HG03175 (cell line): ENCODE data around the gene LANCL3.
"Not testable (repeated sequence)": the region's sequence is repeated elsewhere in the genome, so short reads cannot be mapped to it uniquely, and the experiment has no call there.

ENCODE experiments used
- ATAC-seq: cut with Tn5 transposase; IDR thresholded peaks from one replicate; pipeline ENCODE4 v1.9.1; 2021; ENCODE audit warnings: mild to moderate bottlenecking, moderate library complexity; ENCODE audit not compliant: unreplicated experiment

LANCL3 gene

DNA sequence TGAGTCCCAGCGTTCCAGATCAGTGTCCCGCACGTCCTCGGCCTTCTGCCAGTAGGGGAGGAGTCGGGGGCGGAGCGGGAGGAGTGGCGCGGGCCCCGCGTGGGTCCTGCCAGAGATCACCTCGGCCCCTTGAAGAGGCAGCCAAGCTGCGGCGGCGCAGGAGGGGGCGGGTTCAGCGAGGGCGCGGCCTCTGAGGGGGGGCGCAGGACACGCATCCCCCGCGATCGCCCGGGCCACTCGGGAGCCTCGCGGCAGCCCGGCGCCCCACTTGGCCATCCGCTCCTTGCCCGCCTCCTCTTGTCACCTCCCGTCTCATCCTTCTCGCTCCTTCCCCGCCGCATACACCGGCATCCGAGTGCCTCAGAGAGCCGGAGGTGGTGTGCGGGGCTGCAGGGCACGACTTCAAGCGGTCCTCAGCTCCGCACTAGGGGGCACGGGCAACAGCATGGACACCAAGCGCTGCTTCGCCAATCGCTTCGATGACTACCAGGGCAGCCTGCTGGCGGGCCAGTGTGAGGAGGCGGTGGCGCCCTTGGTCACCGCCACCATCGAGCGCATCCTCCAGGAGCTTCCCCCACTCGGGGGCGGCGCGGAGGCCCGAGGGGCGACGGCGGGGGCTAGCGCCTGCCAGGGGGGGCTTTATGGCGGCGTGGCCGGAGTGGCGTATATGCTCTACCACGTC is at the start of gene LANCL3:
LANCL3 (plus strand) TSS at position 236 of the 682 bp plus-strand sequence; CDS start at position 446, 210 bp downstream.
- ATAC-seq = not testable (repeated sequence)

- ATAC-seq = not testable (repeated sequence)
These were observed 47.8 kb upstream of the LANCL3 start for GRCh38 chrX:37523673-37524072.

DNA sequence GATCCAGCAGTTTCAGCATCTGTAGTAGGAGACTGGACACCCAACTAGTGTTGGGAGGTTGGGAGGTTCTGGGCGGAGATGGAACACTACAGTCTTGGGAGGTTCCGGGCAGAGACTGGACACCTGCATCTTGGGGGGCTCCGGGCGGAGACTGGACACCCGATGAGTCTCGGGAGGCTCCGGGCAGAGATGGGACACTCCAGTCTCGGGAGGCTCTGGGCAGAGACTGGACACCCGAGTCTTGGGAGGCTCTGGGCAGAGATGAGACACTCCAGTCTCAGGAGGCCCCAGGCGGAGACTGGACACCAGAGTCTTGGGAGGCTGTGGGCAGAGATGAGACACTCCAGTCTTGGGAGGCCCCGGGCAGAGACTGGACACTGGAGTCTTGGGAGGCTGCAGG is 29.5 kb upstream of the LANCL3 start:
- no peak for ATAC-seq

DNA sequence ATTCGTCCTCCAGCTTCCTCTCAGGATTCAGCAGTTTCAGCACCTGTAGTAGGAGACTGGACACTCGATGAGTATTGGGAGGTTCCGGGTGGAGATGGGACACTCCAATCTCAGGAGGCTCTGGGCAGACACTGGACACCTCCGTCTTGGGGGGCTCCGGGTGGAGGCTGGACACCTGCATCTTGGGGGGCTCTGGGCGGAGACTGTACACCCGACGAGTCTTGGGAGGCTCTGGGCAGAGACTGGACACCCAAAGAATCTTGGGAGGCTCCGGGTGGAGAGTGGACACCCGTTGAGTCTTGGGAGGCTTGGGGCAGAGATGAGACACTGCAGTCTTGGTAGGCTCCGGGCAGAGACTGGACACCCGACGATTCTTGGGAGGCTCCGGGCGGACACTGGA is 28.7 kb upstream of the LANCL3 start:
- no peak for ATAC-seq

DNA sequence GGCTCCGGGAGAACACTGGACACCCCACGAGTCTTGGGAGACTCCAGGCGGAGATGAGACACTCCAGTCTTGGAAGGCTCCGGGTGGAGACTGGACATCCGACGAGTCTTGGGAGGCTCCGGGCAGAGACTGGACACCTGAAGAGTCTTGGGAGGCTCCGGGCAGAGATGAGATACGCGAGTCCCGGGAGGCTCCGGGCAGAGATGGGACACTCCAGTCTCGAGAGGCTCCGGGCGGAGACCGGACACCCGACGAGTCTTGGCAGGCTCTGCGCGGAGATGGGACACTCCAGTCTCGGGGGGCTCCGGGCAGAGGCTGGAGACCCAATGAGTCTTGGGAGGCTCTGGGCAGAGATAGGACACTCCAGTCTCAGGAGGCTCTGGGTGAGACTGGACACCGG is 28.1 kb upstream of the LANCL3 start:
- no peak for ATAC-seq

DNA sequence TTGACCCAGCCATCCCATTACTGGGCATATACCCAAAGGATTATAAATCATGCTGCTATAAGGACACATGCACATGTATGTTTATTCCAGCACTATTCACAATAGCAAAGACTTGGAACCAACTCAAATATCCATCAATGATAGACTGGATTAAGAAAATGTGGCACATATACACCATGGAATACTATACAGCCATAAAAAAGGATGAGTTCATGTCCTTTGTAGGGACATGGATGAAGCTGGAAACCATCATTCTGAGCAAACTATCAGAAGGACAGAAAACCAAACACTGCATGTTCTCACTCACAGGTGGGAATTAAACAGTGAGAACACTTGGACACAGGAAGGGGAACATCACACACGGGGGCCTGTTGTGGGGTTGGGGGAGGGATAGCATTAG is 26.9 kb upstream of the LANCL3 start:
- not testable (repeated sequence) for ATAC-seq

GRCh38 chrX:37545066-37545465 is 26.4 kb upstream of the LANCL3 start:
- no peak for ATAC-seq

- ATAC-seq = not testable (repeated sequence)
These were observed 21.8 kb upstream of the LANCL3 start for GRCh38 chrX:37549619-37550018.

DNA sequence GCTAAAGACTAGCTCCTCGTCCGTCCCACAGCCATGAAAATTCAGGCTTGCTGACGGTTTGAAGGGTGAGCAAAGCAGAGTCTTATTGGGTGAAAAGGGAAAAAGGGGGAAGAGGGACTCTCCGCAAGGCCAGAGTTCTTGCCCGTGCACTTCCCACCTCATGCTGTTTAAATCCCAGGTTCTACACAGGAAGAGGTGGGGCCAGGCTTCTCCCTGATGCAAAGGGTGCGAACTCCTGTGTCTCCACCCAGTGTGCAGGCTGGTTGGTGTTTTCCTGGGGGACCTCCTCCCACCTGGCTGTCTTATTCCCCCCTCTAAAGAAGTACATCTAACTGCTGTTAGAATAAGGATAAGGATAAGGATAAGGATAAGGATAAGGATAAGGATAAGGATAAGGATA is 18.0 kb upstream of the LANCL3 start:
- ATAC-seq = no peak

- ATAC-seq = not testable (repeated sequence)
These were observed 6.2 kb upstream of the LANCL3 start for GRCh38 chrX:37565254-37565653.

DNA sequence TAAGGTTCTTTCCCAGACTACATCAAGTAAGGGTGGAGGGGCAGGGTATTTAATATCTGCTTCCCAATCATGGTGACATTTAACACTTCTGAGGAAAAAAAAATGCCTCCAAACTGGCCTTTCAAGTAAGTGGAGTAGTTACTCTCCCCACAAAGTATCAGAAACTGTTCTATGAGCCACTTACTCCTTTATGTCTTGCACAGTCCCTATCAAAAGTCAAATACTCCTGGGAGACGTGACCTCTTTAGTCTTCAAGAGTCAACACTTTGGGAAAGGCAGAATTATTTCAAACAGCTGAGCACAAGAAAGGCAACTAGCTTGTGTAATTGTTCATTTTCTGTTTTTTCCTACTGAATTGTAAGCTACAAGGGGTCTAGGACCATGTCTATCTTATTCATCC is 1.1 kb upstream of the LANCL3 start:
- not testable (repeated sequence) for ATAC-seq

- ATAC-seq = not testable (repeated sequence)
These were observed 687 bp downstream of the LANCL3 start for GRCh38 chrX:37572108-37572587.

DNA sequence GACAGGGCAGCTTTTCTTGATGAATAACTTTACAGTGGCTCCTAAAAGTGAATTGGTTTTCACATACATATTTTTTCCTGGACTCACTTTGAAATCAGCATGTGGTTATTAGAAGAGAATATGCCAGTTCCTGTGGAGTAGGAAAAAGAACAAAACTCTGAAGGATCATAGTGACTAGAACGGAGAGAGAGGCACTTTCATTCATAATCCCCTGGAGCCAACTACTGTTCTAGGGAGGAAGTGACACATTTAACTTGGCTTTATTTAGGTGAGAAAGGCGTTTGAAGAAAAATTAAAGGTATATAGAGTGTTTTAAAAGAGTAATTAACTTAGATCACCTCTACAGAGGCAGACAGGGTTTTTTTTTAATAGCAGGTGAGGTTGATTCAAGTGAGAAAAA is 1.7 kb downstream of the LANCL3 start:
- not testable (repeated sequence) for ATAC-seq

GRCh38 chrX:37578045-37578444 is 6.6 kb downstream of the LANCL3 start:
- no peak for ATAC-seq

- ATAC-seq = no peak
These were observed 8.6 kb downstream of the LANCL3 start for GRCh38 chrX:37580080-37580479.

DNA sequence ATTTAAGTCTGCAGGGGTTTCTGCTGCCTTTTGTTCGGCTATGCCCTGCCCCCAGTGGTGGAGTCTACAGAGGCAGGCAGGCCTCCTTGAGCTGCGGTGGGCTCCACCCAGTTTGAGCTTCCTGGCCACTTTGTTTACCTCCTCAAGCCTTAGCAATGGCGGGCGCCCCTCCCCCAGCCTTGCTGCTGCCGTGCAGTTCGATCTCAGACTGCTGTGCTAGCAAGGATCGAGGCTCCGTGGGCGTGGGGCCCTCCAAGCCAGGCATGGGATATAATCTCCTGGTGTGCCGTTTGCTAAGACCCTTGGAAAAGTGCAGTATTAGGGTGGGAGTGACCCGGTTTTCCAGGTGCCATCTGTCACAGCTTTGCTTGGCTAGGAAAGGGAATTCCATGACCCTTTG is 15.9 kb downstream of the LANCL3 start:
- ATAC-seq = not testable (repeated sequence)

- no peak for ATAC-seq
These were observed 18.6 kb downstream of the LANCL3 start for GRCh38 chrX:37590047-37590446.

GRCh38 chrX:37594755-37595382 is 23.4 kb downstream of the LANCL3 start:
- no peak for ATAC-seq

DNA sequence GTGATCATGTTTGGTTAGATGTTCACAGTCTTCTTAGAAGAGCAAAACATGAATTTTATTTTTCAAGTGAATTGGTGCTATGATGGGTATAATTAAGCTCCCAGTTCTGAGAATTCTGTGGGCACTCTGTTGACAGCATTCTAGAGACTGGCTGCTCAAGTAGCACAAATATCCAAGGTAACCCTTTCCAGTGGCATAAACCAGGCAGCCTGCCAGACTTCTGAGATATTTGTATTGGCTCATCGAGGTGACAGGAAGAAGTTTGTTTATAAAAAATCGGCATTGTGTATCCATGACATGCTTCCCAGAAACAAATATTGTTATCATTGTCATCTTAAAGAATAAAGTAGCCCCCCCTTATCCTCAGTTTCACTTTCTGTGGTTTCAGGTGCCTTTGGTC is 28.3 kb downstream of the LANCL3 start:
- ATAC-seq = no peak

- ATAC-seq = no peak
These were observed 32.5 kb downstream of the LANCL3 start for GRCh38 chrX:37603938-37604409.

GRCh38 chrX:37607243-37607642 is 35.8 kb downstream of the LANCL3 start:
- no peak for ATAC-seq

GRCh38 chrX:37608156-37608555 is 36.7 kb downstream of the LANCL3 start:
- ATAC-seq = no peak
